GM12878 (cell line): ENCODE data around the gene CBX2.

ENCODE experiments used
- BHLHE40 ChIP-seq, 2 experiments: fragments of 450-650 bp in 1 of 2; IDR thresholded peaks; 2 replicates each; pipeline ENCODE4 v1.6.1; 2011 to 2017; ENCODE audit warnings: low read depth in 2 of 2, borderline replicate concordance in 1 of 2, improper control_type of control experiment in 1 of 2, low read length in 1 of 2, mild to moderate bottlenecking in 1 of 2
- E2F8 ChIP-seq: fragments of 450-650 bp; IDR thresholded peaks from 2 replicates; pipeline ENCODE4 v1.6.1; 2018; ENCODE audit warnings: mild to moderate bottlenecking, low read depth, moderate library complexity; ENCODE audit not compliant: partially characterized antibody
- FOS ChIP-seq: IDR thresholded peaks from 3 replicates; pipeline ENCODE4 v1.6.1; 2011; ENCODE audit warnings: borderline replicate concordance; ENCODE audit not compliant: insufficient read length; ENCODE audit errors: extremely low read depth
- MYC ChIP-seq: IDR thresholded peaks from 2 replicates; pipeline ENCODE4 v1.6.1; 2011; ENCODE audit warnings: mild to moderate bottlenecking, low read length, moderate library complexity, inconsistent platforms; ENCODE audit not compliant: insufficient read depth, insufficient replicate concordance, insufficient read length, severe bottlenecking
- RELB ChIP-seq: fragments of 450-650 bp; IDR thresholded peaks from 2 replicates; pipeline ENCODE4 v1.6.1; 2017; ENCODE audit warnings: low read depth, mild to moderate bottlenecking, moderate library complexity
- REST ChIP-seq: IDR thresholded peaks from 2 replicates; pipeline ENCODE4 v1.6.1; 2012; ENCODE audit warnings: mild to moderate bottlenecking, low read depth, low read length
- USF1 ChIP-seq: IDR thresholded peaks from 2 replicates; pipeline ENCODE4 v1.6.1; 2011; ENCODE audit warnings: borderline replicate concordance, low read depth, mild to moderate bottlenecking, moderate library complexity, mixed read lengths, low read length; ENCODE audit not compliant: insufficient read depth; ENCODE audit errors: extremely low read length
- USF2 ChIP-seq: IDR thresholded peaks from 2 replicates; pipeline ENCODE4 v1.6.1; 2011; ENCODE audit warnings: low read depth, low read length, improper control_type of control experiment, borderline replicate concordance
- ZZZ3 ChIP-seq: IDR thresholded peaks from 2 replicates; pipeline ENCODE4 v1.6.1; 2011; ENCODE audit warnings: low read depth; ENCODE audit not compliant: control insufficient read depth, insufficient read length

- TF ChIP-seq REST (no peak), ZZZ3 (no peak), USF2 (no peak), E2F8 (no peak), RELB (no peak), MYC (no peak), BHLHE40 (IDR thresholded peaks at IDR 0.05; ENCODE audit: borderline replicate concordance in 1 of 2, low read depth in 2 of 2, low read length in 1 of 2) (no peak), FOS (no peak), USF1 (no peak)
Measured at GRCh38 chr17:79774561-79774975, 3.4 kb upstream of the CBX2 start.
